Panc1 (cell line): Measurements from ENCODE around the gene AGTPBP1. TPM values are rescaled to one million over a fixed set of nuclear protein-coding genes. Genes with fewer than 3 reads are reported as not detected.

Experiments
- ATAC-seq: fragments of 200-7000 bp; cut with Tn5 transposase; 2 replicates; pipeline ENCODE4 v1.9.1; 2020; ENCODE audit warnings: mild to moderate bottlenecking, moderate library complexity
- BruUV-seq: library from RNA; stranded (reverse); fragments of 400-500 nt; replicated peaks from 2 replicates; lab custom pipeline; 2021; lab: Mats Ljungman, UMichigan
- CTCF ChIA-PET: fragments of 300-600 bp; sonication (Branson Sonifier 250); formaldehyde crosslinking; loops from one replicate; lab custom pipeline; 2022; ENCODE audit warnings: antibody characterized with exemption; lab: Charles Lee
- POLR2A ChIA-PET: fragments of 300-600 bp; sonication (Branson Sonifier 250); formaldehyde crosslinking; loops from one replicate; lab custom pipeline; 2022; ENCODE audit warnings: antibody characterized with exemption; lab: Charles Lee
- DNase-seq: peaks from one replicate; pipeline ENCODE4 v3.0.0-alpha.2; 2010; ENCODE audit warnings: low read depth, low spot score
- H3K27ac ChIP-seq: 2 replicates; pipeline ENCODE4 v1.5.1; 2011; ENCODE audit warnings: mild to moderate bottlenecking, low read length, inconsistent platforms
- H3K27me3 ChIP-seq: fragments of 200-500 bp; sonication (Bioruptor generic); 2 replicates; pipeline ENCODE4 v1.6.0; 2014; ENCODE audit warnings: low read length, inconsistent platforms; ENCODE audit not compliant: control insufficient read depth, insufficient read depth
- H3K36me3 ChIP-seq: fragments of 200-500 bp; sonication (Bioruptor generic); 2 replicates; pipeline ENCODE4 v1.5.1; 2014; ENCODE audit warnings: inconsistent platforms, mild to moderate bottlenecking, low read length, moderate library complexity; ENCODE audit not compliant: control insufficient read depth, insufficient read depth
- H3K4me1 ChIP-seq: 2 replicates; pipeline ENCODE4 v1.5.1; 2011; ENCODE audit warnings: inconsistent platforms, mild to moderate bottlenecking, low read length, moderate library complexity; ENCODE audit not compliant: control insufficient read depth, insufficient read depth
- H3K4me3 ChIP-seq, 2 experiments: 2 replicates each; pipeline ENCODE4 v1.5.1; 2011 to 2012; ENCODE audit warnings: low read depth in 2 of 2, low read length in 2 of 2, mild to moderate bottlenecking in 2 of 2, inconsistent platforms in 1 of 2, moderate library complexity in 1 of 2
- H3K9me3 ChIP-seq: fragments of 200-500 bp; sonication (Bioruptor generic); 2 replicates; pipeline ENCODE4 v1.5.1; 2014; ENCODE audit warnings: low read depth, mild to moderate bottlenecking, inconsistent platforms, low read length, moderate library complexity; ENCODE audit not compliant: control insufficient read depth, insufficient read depth
- POLR2AphosphoS5 ChIP-seq: IDR thresholded peaks from 2 replicates; pipeline ENCODE4 v1.6.1; 2012; ENCODE audit warnings: mild to moderate bottlenecking, low read depth, low read length, moderate library complexity
- SIN3A ChIP-seq: IDR thresholded peaks from 2 replicates; pipeline ENCODE4 v1.6.1; 2012; ENCODE audit warnings: low read depth, mild to moderate bottlenecking, low read length, moderate library complexity, borderline replicate concordance; ENCODE audit not compliant: insufficient read depth
- TCF7L2 ChIP-seq: IDR thresholded peaks from 2 replicates; pipeline ENCODE4 v1.6.1; 2011; ENCODE audit warnings: mild to moderate bottlenecking, low read depth, low read length, inconsistent platforms
- in situ Hi-C: cut with HindIII; loops from 2 replicates; pipeline ENCODE4 v1.10.0; 2016; ENCODE audit warnings: low sequenced_read_pairs, low pct_unique_long_range_greater_than_20kb
- intact Hi-C: fragments of 100-400 bp; cut with micrococcal nuclease; formaldehyde crosslinking; loops from one replicate; pipeline ENCODE4 v1.10.0; 2022; ENCODE audit not compliant: unreplicated experiment
- total RNA-seq: library from RNA; stranded (reverse); gene quantifications from one replicate; pipeline ENCODE4 v1.2.1, GENCODE V29; 2021; ENCODE audit not compliant: unreplicated experiment
- TF ChIP-seq, protein P1 (sequence below), 2 experiments: IDR thresholded peaks; 2 replicates each; pipeline ENCODE4 v1.6.1; 2011 to 2012; ENCODE audit warnings: low read depth in 2 of 2, control low read depth in 1 of 2, low read length in 1 of 2, mild to moderate bottlenecking in 1 of 2, moderate library complexity in 1 of 2; ENCODE audit not compliant: insufficient read depth in 1 of 2
- TF ChIP-seq, protein P2 (sequence below): fragments of 450-650 bp; IDR thresholded peaks from 2 replicates; pipeline ENCODE4 v1.5.1; 2017; ENCODE audit warnings: mild to moderate bottlenecking

The AGTPBP1 gene
- total RNA-seq, 1 experiment from 2014 or later = 11.6 TPM

DNA sequence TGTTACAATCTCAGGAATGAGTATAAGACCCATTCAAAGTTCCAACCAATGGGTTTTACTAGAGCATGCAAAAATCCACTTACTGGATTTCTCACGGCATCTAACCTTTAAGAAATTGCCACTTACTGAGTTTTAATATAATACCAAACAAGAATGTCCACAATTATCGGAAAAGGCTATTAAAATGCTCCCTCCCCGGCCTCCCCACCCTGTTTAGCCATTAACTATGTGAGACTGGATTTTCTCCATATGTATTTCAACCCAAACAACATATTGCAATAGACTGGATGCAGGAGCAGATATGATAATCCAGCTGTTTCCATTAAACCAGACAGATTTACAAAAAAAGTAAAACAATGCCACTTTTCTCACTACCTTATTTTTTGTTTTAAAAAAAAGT lies 4.1 kb downstream of the AGTPBP1 start:
- intact Hi-C loops (no loop called here), in situ Hi-C loops (no loop called here)
- Histone ChIP-seq H3K4me3 (no peak overlapping the region), H3K4me1 (peaks cover 5% of the 10 kb centered on the region), H3K36me3 (no peaks in the 10 kb centered on the region), H3K27me3 (no peaks in the 10 kb centered on the region), H3K27ac (no peak overlapping the region), H3K9me3 (0 out of 2 replicates have a peak, but pooled peaks cover 5% of the 10 kb centered on the region)
- TF ChIP-seq, protein P1, sequence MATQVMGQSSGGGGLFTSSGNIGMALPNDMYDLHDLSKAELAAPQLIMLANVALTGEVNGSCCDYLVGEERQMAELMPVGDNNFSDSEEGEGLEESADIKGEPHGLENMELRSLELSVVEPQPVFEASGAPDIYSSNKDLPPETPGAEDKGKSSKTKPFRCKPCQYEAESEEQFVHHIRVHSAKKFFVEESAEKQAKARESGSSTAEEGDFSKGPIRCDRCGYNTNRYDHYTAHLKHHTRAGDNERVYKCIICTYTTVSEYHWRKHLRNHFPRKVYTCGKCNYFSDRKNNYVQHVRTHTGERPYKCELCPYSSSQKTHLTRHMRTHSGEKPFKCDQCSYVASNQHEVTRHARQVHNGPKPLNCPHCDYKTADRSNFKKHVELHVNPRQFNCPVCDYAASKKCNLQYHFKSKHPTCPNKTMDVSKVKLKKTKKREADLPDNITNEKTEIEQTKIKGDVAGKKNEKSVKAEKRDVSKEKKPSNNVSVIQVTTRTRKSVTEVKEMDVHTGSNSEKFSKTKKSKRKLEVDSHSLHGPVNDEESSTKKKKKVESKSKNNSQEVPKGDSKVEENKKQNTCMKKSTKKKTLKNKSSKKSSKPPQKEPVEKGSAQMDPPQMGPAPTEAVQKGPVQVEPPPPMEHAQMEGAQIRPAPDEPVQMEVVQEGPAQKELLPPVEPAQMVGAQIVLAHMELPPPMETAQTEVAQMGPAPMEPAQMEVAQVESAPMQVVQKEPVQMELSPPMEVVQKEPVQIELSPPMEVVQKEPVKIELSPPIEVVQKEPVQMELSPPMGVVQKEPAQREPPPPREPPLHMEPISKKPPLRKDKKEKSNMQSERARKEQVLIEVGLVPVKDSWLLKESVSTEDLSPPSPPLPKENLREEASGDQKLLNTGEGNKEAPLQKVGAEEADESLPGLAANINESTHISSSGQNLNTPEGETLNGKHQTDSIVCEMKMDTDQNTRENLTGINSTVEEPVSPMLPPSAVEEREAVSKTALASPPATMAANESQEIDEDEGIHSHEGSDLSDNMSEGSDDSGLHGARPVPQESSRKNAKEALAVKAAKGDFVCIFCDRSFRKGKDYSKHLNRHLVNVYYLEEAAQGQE (IDR thresholded peaks at IDR 0.05; ENCODE audit: insufficient read depth in 1 of 2, low read depth in 2 of 2, low read length in 1 of 2) = no peak
- TF ChIP-seq, protein P2, sequence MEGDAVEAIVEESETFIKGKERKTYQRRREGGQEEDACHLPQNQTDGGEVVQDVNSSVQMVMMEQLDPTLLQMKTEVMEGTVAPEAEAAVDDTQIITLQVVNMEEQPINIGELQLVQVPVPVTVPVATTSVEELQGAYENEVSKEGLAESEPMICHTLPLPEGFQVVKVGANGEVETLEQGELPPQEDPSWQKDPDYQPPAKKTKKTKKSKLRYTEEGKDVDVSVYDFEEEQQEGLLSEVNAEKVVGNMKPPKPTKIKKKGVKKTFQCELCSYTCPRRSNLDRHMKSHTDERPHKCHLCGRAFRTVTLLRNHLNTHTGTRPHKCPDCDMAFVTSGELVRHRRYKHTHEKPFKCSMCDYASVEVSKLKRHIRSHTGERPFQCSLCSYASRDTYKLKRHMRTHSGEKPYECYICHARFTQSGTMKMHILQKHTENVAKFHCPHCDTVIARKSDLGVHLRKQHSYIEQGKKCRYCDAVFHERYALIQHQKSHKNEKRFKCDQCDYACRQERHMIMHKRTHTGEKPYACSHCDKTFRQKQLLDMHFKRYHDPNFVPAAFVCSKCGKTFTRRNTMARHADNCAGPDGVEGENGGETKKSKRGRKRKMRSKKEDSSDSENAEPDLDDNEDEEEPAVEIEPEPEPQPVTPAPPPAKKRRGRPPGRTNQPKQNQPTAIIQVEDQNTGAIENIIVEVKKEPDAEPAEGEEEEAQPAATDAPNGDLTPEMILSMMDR = no peak
- no peak for TF ChIP-seq POLR2AphosphoS5
- TF ChIP-seq SIN3A = no peak
- no peak for TF ChIP-seq TCF7L2
- BruUV-seq = no TSS peak
- ChIA-PET CTCF (no interaction called here), POLR2A (no interaction called here)
- ATAC-seq (no peak), DNase-seq (no peak)

DNA sequence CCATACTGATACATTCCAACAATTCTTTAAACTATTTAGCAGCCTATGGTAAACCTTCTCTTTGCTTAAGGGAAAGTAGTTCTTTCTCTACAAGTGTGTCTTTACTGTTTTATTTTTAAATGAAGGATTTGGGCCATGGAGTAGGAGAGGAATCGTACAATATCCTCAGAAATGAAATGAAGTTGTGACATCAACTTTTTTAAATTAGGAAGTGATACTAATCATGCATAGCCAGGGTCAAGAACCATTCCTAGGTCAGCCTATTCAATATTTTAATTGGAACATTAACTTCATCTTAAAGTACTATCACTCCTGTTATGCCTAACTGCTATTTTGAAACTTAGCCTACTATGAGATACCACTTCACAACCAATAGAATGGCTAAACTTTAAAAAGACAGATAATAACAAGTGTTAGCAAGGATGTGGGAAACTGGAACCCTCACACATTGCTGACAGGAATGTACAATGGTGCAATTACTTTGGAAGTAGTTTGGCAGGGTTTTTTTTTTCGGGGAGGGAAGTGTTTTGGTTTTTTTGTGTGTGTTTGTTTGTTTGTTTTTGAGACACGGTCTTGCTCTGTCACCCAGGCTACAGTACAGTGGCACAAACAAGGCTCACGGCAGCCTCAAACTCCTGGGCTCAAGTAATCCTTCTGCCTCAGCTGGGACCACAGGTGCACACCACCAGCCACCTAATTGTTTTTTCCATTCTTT lies 10.7 kb downstream of the AGTPBP1 start:
- Histone ChIP-seq H3K4me3 (no peak overlapping the region), H3K36me3 (no peaks in the 10 kb centered on the region), H3K4me1 (no peaks in the 10 kb centered on the region; the same call in 1 of the 2 replicates), H3K9me3 (0 out of 2 replicates have a peak, but pooled peaks cover 5% of the 10 kb centered on the region), H3K27me3 (no peaks in the 10 kb centered on the region), H3K27ac (no peak overlapping the region)
- ATAC-seq = no peak
- in situ Hi-C loops (no loop called here), intact Hi-C loops (no loop called here)
- TF ChIP-seq, protein P2 = no peak
- TF ChIP-seq TCF7L2 (no peak), POLR2AphosphoS5 (no peak), SIN3A (no peak)
- TF ChIP-seq, protein P1 (IDR thresholded peaks at IDR 0.05; ENCODE audit: insufficient read depth in 1 of 2, low read depth in 2 of 2, low read length in 1 of 2) = no peak
- ChIA-PET POLR2A (no interaction called here), CTCF (no interaction called here)
- BruUV-seq = no TSS peak
- no peak for DNase-seq
